B cell (primary cell): ENCODE data around the gene CYP27A1. TPM values are rescaled to one million over a fixed set of nuclear protein-coding genes. Genes with fewer than 3 reads are reported as not detected.

Source experiments
- ATAC-seq: fragments of 200-7000 bp; cut with Tn5 transposase; one replicate; pipeline ENCODE4 v1.10.0; 2021; ENCODE audit warnings: low read depth, mild to moderate bottlenecking, moderate number of reproducible peaks, moderate library complexity
- CTCF ChIA-PET: fragments of 350-600 bp; sonication (Branson Sonifier 250); formaldehyde crosslinking; loops from one replicate; lab custom pipeline; 2021; ENCODE audit warnings: antibody characterized with exemption, inconsistent platforms; lab: Charles Lee
- POLR2A ChIA-PET: fragments of 350-600 bp; sonication (Branson Sonifier 250); formaldehyde crosslinking; loops from one replicate; lab custom pipeline; 2021; ENCODE audit warnings: antibody characterized with exemption; lab: Charles Lee
- DNase-seq: peaks from one replicate; pipeline ENCODE4 v3.0.0; 2013
- H2AFZ ChIP-seq: 2 replicates; pipeline ENCODE4 v1.6.1; 2012; ENCODE audit warnings: mild to moderate bottlenecking, low read depth, low read length; ENCODE audit not compliant: insufficient read depth, poor library complexity, severe bottlenecking
- H3K27ac ChIP-seq, 2 donors: 1 replicate in 1 of 2; 2 replicates in 1 of 2; pipeline ENCODE4 v1.5.1; 2012 to 2013; ENCODE audit warnings: low read length in 2 of 2, mild to moderate bottlenecking in 2 of 2, moderate library complexity in 1 of 2
- H3K27me3 ChIP-seq, 4 experiments: fragments of 200-600 bp in 1 of 4; sonication (generic) in 1 of 4; replicated peaks in 1 of 4; 1 replicate in 2 of 4; 2 replicates in 2 of 4; pipeline versions ENCODE4 v1.6.1 to v1.7.0; 2013 to 2016; ENCODE audit warnings: low read length in 3 of 4, mild to moderate bottlenecking in 2 of 4, mixed read lengths in 1 of 4, moderate library complexity in 1 of 4; ENCODE audit not compliant: insufficient read depth in 4 of 4, control insufficient read depth in 3 of 4; ENCODE audit errors: control extremely low read depth in 1 of 4
- H3K36me3 ChIP-seq, 2 experiments: replicated peaks in 1 of 2; 1 replicate in 1 of 2; 2 replicates in 1 of 2; pipeline versions ENCODE4 v1.6.1 to v1.7.1; 2013; ENCODE audit warnings: low read length in 1 of 2; ENCODE audit not compliant: insufficient read depth in 2 of 2, control insufficient read depth in 1 of 2; ENCODE audit errors: control extremely low read depth in 1 of 2, extremely low read depth in 1 of 2
- H3K4me1 ChIP-seq, 2 donors: fragments of 200-600 bp in 1 of 2; sonication (generic) in 1 of 2; 1 replicate in 1 of 2; 2 replicates in 1 of 2; pipeline versions ENCODE4 v1.5.1 to v1.6.1; 2013 to 2017; ENCODE audit warnings: low read length in 2 of 2; ENCODE audit not compliant: control insufficient read depth in 2 of 2, insufficient read depth in 2 of 2
- H3K4me2 ChIP-seq: replicated peaks from 2 replicates; pipeline ENCODE3; 2012; ENCODE audit warnings: mild to moderate bottlenecking, low read depth, low read length; ENCODE audit not compliant: poor library complexity, severe bottlenecking
- H3K4me3 ChIP-seq, 5 experiments: fragments of 200-600 bp in 1 of 5; sonication (generic) in 1 of 5; 1 replicate in 3 of 5; 2 replicates in 2 of 5; pipeline versions ENCODE4 v1.5.1 to v1.7.0; 2011 to 2016; ENCODE audit warnings: low read length in 4 of 5, mild to moderate bottlenecking in 4 of 5, low read depth in 2 of 5, control low read depth in 1 of 5, moderate library complexity in 1 of 5; ENCODE audit not compliant: insufficient read depth in 1 of 5; ENCODE audit errors: control extremely low read depth in 1 of 5, extremely low read depth in 1 of 5
- H3K79me2 ChIP-seq: fragments of 200-600 bp; sonication (generic); one replicate; pipeline ENCODE4 v1.6.0; 2016; ENCODE audit warnings: low read length; ENCODE audit not compliant: control insufficient read depth, insufficient read depth
- H3K9ac ChIP-seq: fragments of 200-600 bp; sonication (generic); 2 replicates; pipeline ENCODE4 v1.6.1; 2017; ENCODE audit warnings: mild to moderate bottlenecking, low read length, moderate library complexity
- H3K9me3 ChIP-seq, 3 donors: one replicate each; pipeline versions ENCODE4 v1.6.1 to v1.7.1; 2013; ENCODE audit warnings: low read length in 2 of 3; ENCODE audit not compliant: control insufficient read depth in 2 of 3, insufficient read depth in 1 of 3; ENCODE audit errors: control extremely low read depth in 1 of 3
- H4K20me1 ChIP-seq: 2 replicates; pipeline ENCODE4 v1.6.0; 2012; ENCODE audit warnings: mild to moderate bottlenecking, low read length; ENCODE audit not compliant: insufficient read depth, control insufficient read depth, poor library complexity, severe bottlenecking
- H3K27ac Mint-ChIP-seq: one replicate; pipeline ENCODE4 v1.8.0; 2021; ENCODE audit warnings: mixed read lengths
- H3K27me3 Mint-ChIP-seq: one replicate; pipeline ENCODE4 v1.8.0; 2021; ENCODE audit warnings: mixed read lengths
- H3K4me1 Mint-ChIP-seq: one replicate; pipeline ENCODE4 v1.8.0; 2021; ENCODE audit warnings: mixed read lengths
- H3K4me3 Mint-ChIP-seq: one replicate; pipeline ENCODE4 v1.8.0; 2021; ENCODE audit warnings: mixed read lengths
- H3K9me3 Mint-ChIP-seq: one replicate; pipeline ENCODE4 v1.8.0; 2022; ENCODE audit warnings: mixed read lengths; ENCODE audit not compliant: insufficient read depth
- EZH2 ChIP-seq: IDR thresholded peaks from 2 replicates; pipeline ENCODE4 v1.6.1; 2012; ENCODE audit warnings: borderline replicate concordance, low read depth, mild to moderate bottlenecking, moderate library complexity, low read length; ENCODE audit not compliant: insufficient read depth, poor library complexity, severe bottlenecking
- WGBS: methylation state at CpG from one replicate; pipeline ENCODE4 v1.1.5; 2013; ENCODE audit warnings: missing lambda C conversion rate; ENCODE audit not compliant: insufficient coverage; 5-methylcytosine and 5-hydroxymethylcytosine counted together
- intact Hi-C: fragments of 100-400 bp; cut with micrococcal nuclease; formaldehyde crosslinking; loops from one replicate; pipeline ENCODE4 v1.10.0; 2022
- polyA plus RNA-seq: library from polyadenylated mRNA; depleted of rRNA; stranded (reverse); fragments of >200 nt; gene quantifications from 2 replicates; pipeline ENCODE4 v1.2.3, GENCODE V29; 2012
- total RNA-seq, 2 donors: library from RNA; stranded (reverse); fragments of 120-200 nt in 1 of 2; gene quantifications; 1 replicate in 1 of 2; 2 replicates in 1 of 2; pipeline versions ENCODE4 v1.2.3 to v1.2.4, GENCODE V29; 2013 to 2022
- TF ChIP-seq, protein P1 (sequence below): fragments of 200-600 bp; IDR thresholded peaks from one replicate; pipeline ENCODE4 v1.8.0; 2022; ENCODE audit warnings: antibody characterized with exemption, mild to moderate bottlenecking

CYP27A1 gene
- total and polyA plus RNA-seq, 2 donors (not counting 1 experiment from before 2014, with no cell fraction given): 0.39 to 1.1 TPM

- Histone ChIP-seq H3K79me2 (no peaks in the 10 kb centered on the region), H3K27me3 (peaks cover 0 to 13% (median 0%) of the 10 kb centered on the region in 4 experiments), H3K36me3 (no peaks in the 10 kb centered on the region), H3K4me2 (no peak overlapping the region), H2AFZ (no peak overlapping the region), H3K4me3 (no peak overlapping the region), H4K20me1 (no peaks in the 10 kb centered on the region), H3K27ac (no peak overlapping the region), H3K4me1 (no peaks in the 10 kb centered on the region), H3K9me3 (no peaks in the 10 kb centered on the region), H3K9ac (no peak overlapping the region)
- WGBS: 97% methylated on average over 9 of the region's 13 CpGs
- Mint-ChIP-seq H3K27me3 (peaks cover 49% of the 10 kb centered on the region), H3K4me1 (no peaks in the 10 kb centered on the region), H3K9me3 (no peaks in the 10 kb centered on the region), H3K4me3 (no peak overlapping the region), H3K27ac (no peak overlapping the region)
- ChIA-PET CTCF (no interaction called here), POLR2A (interaction anchor here (0.7 kb wide), 1 partner anchor 51 kb away, joined by 5 read pairs; no protein-coding TSS in a partner anchor)
- intact Hi-C loops: no loop called here
- ATAC-seq (no peak), DNase-seq (no peak)
- TF ChIP-seq EZH2: no peak
- TF ChIP-seq, protein P1, sequence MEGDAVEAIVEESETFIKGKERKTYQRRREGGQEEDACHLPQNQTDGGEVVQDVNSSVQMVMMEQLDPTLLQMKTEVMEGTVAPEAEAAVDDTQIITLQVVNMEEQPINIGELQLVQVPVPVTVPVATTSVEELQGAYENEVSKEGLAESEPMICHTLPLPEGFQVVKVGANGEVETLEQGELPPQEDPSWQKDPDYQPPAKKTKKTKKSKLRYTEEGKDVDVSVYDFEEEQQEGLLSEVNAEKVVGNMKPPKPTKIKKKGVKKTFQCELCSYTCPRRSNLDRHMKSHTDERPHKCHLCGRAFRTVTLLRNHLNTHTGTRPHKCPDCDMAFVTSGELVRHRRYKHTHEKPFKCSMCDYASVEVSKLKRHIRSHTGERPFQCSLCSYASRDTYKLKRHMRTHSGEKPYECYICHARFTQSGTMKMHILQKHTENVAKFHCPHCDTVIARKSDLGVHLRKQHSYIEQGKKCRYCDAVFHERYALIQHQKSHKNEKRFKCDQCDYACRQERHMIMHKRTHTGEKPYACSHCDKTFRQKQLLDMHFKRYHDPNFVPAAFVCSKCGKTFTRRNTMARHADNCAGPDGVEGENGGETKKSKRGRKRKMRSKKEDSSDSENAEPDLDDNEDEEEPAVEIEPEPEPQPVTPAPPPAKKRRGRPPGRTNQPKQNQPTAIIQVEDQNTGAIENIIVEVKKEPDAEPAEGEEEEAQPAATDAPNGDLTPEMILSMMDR: no peak
Observed at GRCh38 chr2:218814540-218815243, 32.7 kb downstream of the CYP27A1 start.

DNA sequence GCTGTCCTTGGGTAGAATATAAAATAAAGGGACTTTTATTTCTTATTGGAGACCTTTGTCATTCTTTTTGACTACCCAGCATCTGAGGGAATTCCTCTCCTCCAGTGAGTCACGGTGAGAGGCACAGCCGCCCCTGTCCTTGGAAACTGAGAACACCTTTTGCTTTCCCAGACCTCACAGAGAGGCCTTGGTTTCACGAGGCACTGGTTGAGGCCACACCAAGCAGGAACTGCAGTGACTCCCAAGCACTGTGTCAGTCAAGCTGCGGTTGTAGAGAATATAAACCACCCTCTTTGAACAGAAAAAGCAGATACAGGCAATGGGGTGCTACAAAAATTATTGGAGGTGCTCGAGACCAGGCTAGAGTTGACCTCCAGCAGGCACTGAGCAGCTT lies 33.3 kb downstream of the CYP27A1 start:
- CTCF ChIA-PET: no interaction called here
- TF ChIP-seq, protein P1: no peak
- TF ChIP-seq EZH2: no peak
- no peaks in the 10 kb centered on the region for H3K79me2 ChIP-seq
- DNase-seq: no peak
- H2AFZ ChIP-seq: no peak overlapping the region
- H3K9me3 ChIP-seq: no peaks in the 10 kb centered on the region
- POLR2A ChIA-PET: no interaction called here
- no peak overlapping the region for H3K4me3 ChIP-seq
- intact Hi-C loops: no loop called here
- H4K20me1 ChIP-seq: no peaks in the 10 kb centered on the region
- H3K4me2 ChIP-seq: no peak overlapping the region
- no peak overlapping the region for H3K9ac ChIP-seq
- H3K4me1 ChIP-seq: no peaks in the 10 kb centered on the region
- H3K4me3 Mint-ChIP-seq: no peak overlapping the region
- no peak overlapping the region for H3K27ac ChIP-seq
- no peak for ATAC-seq
- H3K9me3 Mint-ChIP-seq: no peaks in the 10 kb centered on the region
- H3K36me3 ChIP-seq: no peaks in the 10 kb centered on the region
- peaks cover 47% of the 10 kb centered on the region for H3K27me3 Mint-ChIP-seq
- no peak overlapping the region for H3K27ac Mint-ChIP-seq
- peaks cover 0 to 12% (median 0%) of the 10 kb centered on the region in 4 experiments for H3K27me3 ChIP-seq
- H3K4me1 Mint-ChIP-seq: no peaks in the 10 kb centered on the region
- 85% methylated on average over 4 of the region's 5 CpGs for WGBS
